Neuronal stem cell (in vitro differentiated cells): ENCODE measurements around the gene VWDE.

Source experiments
- DNase-seq: peaks from one replicate; pipeline ENCODE4 v3.0.0-alpha.2; 2013; ENCODE audit warnings: low spot score
- H2AFZ ChIP-seq: one replicate; pipeline ENCODE4 v1.6.1; 2013; ENCODE audit warnings: mild to moderate bottlenecking, low read length, inconsistent platforms
- H2AK5ac ChIP-seq: 2 replicates; pipeline ENCODE4 v1.6.1; 2013; ENCODE audit warnings: low read depth, mild to moderate bottlenecking, inconsistent platforms, low read length, moderate library complexity, mixed read lengths
- H2BK120ac ChIP-seq: 2 replicates; pipeline ENCODE4 v1.6.1; 2013; ENCODE audit warnings: low read depth, mild to moderate bottlenecking, inconsistent platforms, low read length, moderate library complexity, mixed read lengths
- H2BK12ac ChIP-seq: one replicate; pipeline ENCODE4 v1.6.1; 2013; ENCODE audit warnings: low read length, inconsistent platforms
- H2BK15ac ChIP-seq: 2 replicates; pipeline ENCODE4 v1.6.1; 2013; ENCODE audit warnings: mild to moderate bottlenecking, low read length, inconsistent platforms, mixed read lengths
- H2BK5ac ChIP-seq: one replicate; pipeline ENCODE4 v1.6.1; 2013; ENCODE audit warnings: inconsistent platforms, mild to moderate bottlenecking, low read length, moderate library complexity
- H3K14ac ChIP-seq: one replicate; pipeline ENCODE4 v1.6.1; 2013; ENCODE audit warnings: low read length, inconsistent platforms
- H3K18ac ChIP-seq: 2 replicates; pipeline ENCODE4 v1.6.1; 2013; ENCODE audit warnings: low read length, inconsistent platforms
- H3K23ac ChIP-seq: 2 replicates; pipeline ENCODE4 v1.6.1; 2013; ENCODE audit warnings: low read depth, mild to moderate bottlenecking, mixed read lengths, low read length, inconsistent platforms; ENCODE audit not compliant: poor library complexity
- H3K27ac ChIP-seq: replicated peaks from 3 replicates; pipeline ENCODE4 v1.5.1; 2013; ENCODE audit warnings: low read length, inconsistent platforms
- H3K27me3 ChIP-seq, 3 experiments: 2 replicates each; pipeline ENCODE4 v1.6.1; 2013; ENCODE audit warnings: low read length in 3 of 3, mild to moderate bottlenecking in 2 of 3, inconsistent platforms in 1 of 3, low read depth in 1 of 3, mixed read lengths in 1 of 3, moderate library complexity in 1 of 3; ENCODE audit not compliant: control insufficient read depth in 3 of 3, insufficient read depth in 3 of 3
- H3K36me3 ChIP-seq, 2 donors: replicated peaks in 1 of 2; 2 replicates each; pipeline ENCODE4 v1.6.1; 2013; ENCODE audit warnings: low read length in 2 of 2; ENCODE audit not compliant: control insufficient read depth in 2 of 2, insufficient read depth in 2 of 2
- H3K4ac ChIP-seq: 2 replicates; pipeline ENCODE4 v1.6.1; 2013; ENCODE audit warnings: inconsistent platforms, mild to moderate bottlenecking, low read length, moderate library complexity
- H3K4me1 ChIP-seq, 2 donors: 1 replicate in 1 of 2; 2 replicates in 1 of 2; pipeline ENCODE4 v1.6.1; 2013; ENCODE audit warnings: low read length in 2 of 2, low read depth in 1 of 2; ENCODE audit not compliant: control insufficient read depth in 2 of 2, insufficient read depth in 1 of 2
- H3K4me2 ChIP-seq: one replicate; pipeline ENCODE4 v1.6.1; 2013; ENCODE audit warnings: mild to moderate bottlenecking, low read length, inconsistent platforms; ENCODE audit not compliant: insufficient read depth, poor library complexity, severe bottlenecking
- H3K4me3 ChIP-seq, 2 donors: 2 replicates each; pipeline ENCODE4 v1.5.1; 2013; ENCODE audit warnings: low read length in 2 of 2, mild to moderate bottlenecking in 2 of 2, inconsistent platforms in 1 of 2, moderate library complexity in 1 of 2
- H3K79me1 ChIP-seq: one replicate; pipeline ENCODE4 v1.6.1; 2013; ENCODE audit warnings: low read depth, mild to moderate bottlenecking, inconsistent platforms, low read length, moderate library complexity
- H3K9ac ChIP-seq: one replicate; pipeline ENCODE4 v1.6.1; 2013; ENCODE audit warnings: mild to moderate bottlenecking, low read depth, low read length, inconsistent platforms; ENCODE audit not compliant: poor library complexity
- H3K9me3 ChIP-seq, 2 donors: replicated peaks in 1 of 2; 2 replicates each; pipeline versions ENCODE3 to v1.6.1; 2013; ENCODE audit warnings: low read length in 2 of 2, mild to moderate bottlenecking in 2 of 2, inconsistent platforms in 1 of 2, low read depth in 1 of 2, mixed read lengths in 1 of 2, moderate library complexity in 1 of 2; ENCODE audit not compliant: control insufficient read depth in 2 of 2, insufficient read depth in 1 of 2
- H4K8ac ChIP-seq: one replicate; pipeline ENCODE4 v1.6.1; 2013; ENCODE audit warnings: low read depth, mild to moderate bottlenecking, inconsistent platforms, low read length, moderate library complexity
- H4K91ac ChIP-seq: one replicate; pipeline ENCODE4 v1.6.1; 2013; ENCODE audit warnings: low read length, low read depth, mild to moderate bottlenecking, inconsistent platforms; ENCODE audit not compliant: poor library complexity
- WGBS, 2 donors: extraction: QIAGEN DNeasy Blood & Tissue Kit; methylation state at CpG; one replicate each; pipeline ENCODE4 v1.1.7; 2013; ENCODE audit warnings: missing lambda C conversion rate in 2 of 2, mixed read lengths in 1 of 2; ENCODE audit not compliant: insufficient read length in 2 of 2, insufficient replicate concordance in 1 of 2; ENCODE audit errors: extremely low coverage in 2 of 2; 5-methylcytosine and 5-hydroxymethylcytosine counted together

The VWDE gene

DNA sequence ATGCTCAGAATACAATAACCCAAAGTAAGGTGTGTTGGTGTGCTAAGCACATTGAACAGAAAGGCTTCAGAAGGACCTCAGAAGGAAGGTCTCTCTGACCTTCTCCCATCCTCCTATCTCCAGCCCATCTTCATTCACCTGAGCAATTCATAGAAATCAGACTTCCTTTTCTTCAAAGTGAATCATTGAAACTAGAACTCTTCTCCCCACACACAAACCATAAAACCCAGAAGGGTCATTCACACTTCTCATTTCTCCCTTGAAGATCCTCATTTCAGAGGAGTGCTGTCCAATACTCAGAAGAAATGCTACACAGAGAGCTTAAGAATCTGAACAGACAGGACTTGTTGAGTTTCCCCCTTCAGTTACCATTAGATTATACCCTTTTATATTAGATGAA lies 89.5 kb downstream of the VWDE start:
- Histone ChIP-seq H3K23ac (no peak overlapping the region), H4K8ac (no peak overlapping the region), H3K27ac (no peak overlapping the region), H2AK5ac (no peak overlapping the region), H3K79me1 (no peaks in the 10 kb centered on the region), H2BK5ac (no peak overlapping the region), H4K91ac (no peak overlapping the region), H3K4me1 (no peaks in the 10 kb centered on the region), H3K9me3 (no peaks in the 10 kb centered on the region), H3K36me3 (no peaks in the 10 kb centered on the region), H2BK15ac (no peak overlapping the region), H3K4ac (no peak overlapping the region), H3K14ac (no peak overlapping the region), H3K4me3 (no peak overlapping the region), H2BK120ac (no peak overlapping the region), H3K9ac (no peak overlapping the region), H3K27me3 (no peaks in the 10 kb centered on the region), H2AFZ (no peak overlapping the region), H2BK12ac (no peak overlapping the region), H3K18ac (no peak overlapping the region), H3K4me2 (no peak overlapping the region)
- DNase-seq, result no peak

- Histone ChIP-seq H2AFZ (no peak overlapping the region), H2AK5ac (no peak overlapping the region), H3K4me3 (no peak overlapping the region), H3K14ac (no peak overlapping the region), H3K9me3 (no peaks in the 10 kb centered on the region), H2BK120ac (no peak overlapping the region), H2BK15ac (no peak overlapping the region), H3K79me1 (no peaks in the 10 kb centered on the region), H3K18ac (no peak overlapping the region), H3K36me3 (no peaks in the 10 kb centered on the region), H3K4me2 (no peak overlapping the region), H2BK12ac (no peak overlapping the region), H2BK5ac (no peak overlapping the region), H3K27me3 (no peaks in the 10 kb centered on the region), H3K4me1 (no peaks in the 10 kb centered on the region), H3K4ac (no peak overlapping the region), H3K23ac (no peak overlapping the region), H3K9ac (no peak overlapping the region), H3K27ac (no peak overlapping the region), H4K8ac (no peak overlapping the region), H4K91ac (no peak overlapping the region)
- DNase-seq, result no peak
Observed at GRCh38 chr7:12305502-12305901, 98.2 kb downstream of the VWDE start.

GRCh38 chr7:12303495-12303894 lies 100.2 kb downstream of the VWDE start:
- H3K9ac ChIP-seq, result no peak overlapping the region
- H2BK15ac ChIP-seq, result no peak overlapping the region
- no peak overlapping the region for H3K4ac ChIP-seq
- no peak overlapping the region for H2BK12ac ChIP-seq
- H3K27me3 ChIP-seq, result no peaks in the 10 kb centered on the region
- no peak overlapping the region for H3K14ac ChIP-seq
- H3K27ac ChIP-seq, result no peak overlapping the region
- no peaks in the 10 kb centered on the region for H3K79me1 ChIP-seq
- H3K9me3 ChIP-seq, result no peaks in the 10 kb centered on the region
- H2AK5ac ChIP-seq, result no peak overlapping the region
- no peak overlapping the region for H2BK5ac ChIP-seq
- H2BK120ac ChIP-seq, result no peak overlapping the region
- no CpG with 5 or more reads among the region's 4 CpGs for WGBS, 2 donors
- H3K23ac ChIP-seq, result no peak overlapping the region
- H3K4me3 ChIP-seq, result no peak overlapping the region
- no peaks in the 10 kb centered on the region for H3K4me1 ChIP-seq
- DNase-seq, result no peak
- H2AFZ ChIP-seq, result no peak overlapping the region
- H3K18ac ChIP-seq, result no peak overlapping the region
- H4K91ac ChIP-seq, result no peak overlapping the region
- no peak overlapping the region for H4K8ac ChIP-seq
- no peaks in the 10 kb centered on the region for H3K36me3 ChIP-seq
- H3K4me2 ChIP-seq, result no peak overlapping the region

GRCh38 chr7:12303062-12303461 lies 100.6 kb downstream of the VWDE start:
- Histone ChIP-seq H3K4ac (no peak overlapping the region), H4K8ac (no peak overlapping the region), H2BK5ac (no peak overlapping the region), H3K27ac (no peak overlapping the region), H3K9me3 (no peaks in the 10 kb centered on the region), H2AK5ac (no peak overlapping the region), H3K4me2 (no peak overlapping the region), H2BK120ac (no peak overlapping the region), H2AFZ (no peak overlapping the region), H3K4me1 (no peaks in the 10 kb centered on the region), H3K9ac (no peak overlapping the region), H3K4me3 (no peak overlapping the region), H4K91ac (no peak overlapping the region), H3K23ac (no peak overlapping the region), H2BK15ac (no peak overlapping the region), H3K79me1 (no peaks in the 10 kb centered on the region), H2BK12ac (no peak overlapping the region), H3K14ac (no peak overlapping the region), H3K27me3 (no peaks in the 10 kb centered on the region), H3K18ac (no peak overlapping the region), H3K36me3 (no peaks in the 10 kb centered on the region)
- no peak for DNase-seq
- no CpG with 5 or more reads among the region's 2 CpGs for WGBS, 2 donors
